CD4-positive, alpha-beta T cell treated with Interleukin-4 for 1 hour (primary cell): ENCODE results near the gene PPP1R26.
"Not testable (repeated sequence)": the region's sequence is repeated elsewhere in the genome, so short reads cannot be mapped to it uniquely, and the experiment has no call there.

ENCODE experiments used
- DNase-seq, 2 donors: peaks; one replicate each; pipeline ENCODE4 v3.0.0-alpha.2; 2020 to 2022

Gene PPP1R26

DNA sequence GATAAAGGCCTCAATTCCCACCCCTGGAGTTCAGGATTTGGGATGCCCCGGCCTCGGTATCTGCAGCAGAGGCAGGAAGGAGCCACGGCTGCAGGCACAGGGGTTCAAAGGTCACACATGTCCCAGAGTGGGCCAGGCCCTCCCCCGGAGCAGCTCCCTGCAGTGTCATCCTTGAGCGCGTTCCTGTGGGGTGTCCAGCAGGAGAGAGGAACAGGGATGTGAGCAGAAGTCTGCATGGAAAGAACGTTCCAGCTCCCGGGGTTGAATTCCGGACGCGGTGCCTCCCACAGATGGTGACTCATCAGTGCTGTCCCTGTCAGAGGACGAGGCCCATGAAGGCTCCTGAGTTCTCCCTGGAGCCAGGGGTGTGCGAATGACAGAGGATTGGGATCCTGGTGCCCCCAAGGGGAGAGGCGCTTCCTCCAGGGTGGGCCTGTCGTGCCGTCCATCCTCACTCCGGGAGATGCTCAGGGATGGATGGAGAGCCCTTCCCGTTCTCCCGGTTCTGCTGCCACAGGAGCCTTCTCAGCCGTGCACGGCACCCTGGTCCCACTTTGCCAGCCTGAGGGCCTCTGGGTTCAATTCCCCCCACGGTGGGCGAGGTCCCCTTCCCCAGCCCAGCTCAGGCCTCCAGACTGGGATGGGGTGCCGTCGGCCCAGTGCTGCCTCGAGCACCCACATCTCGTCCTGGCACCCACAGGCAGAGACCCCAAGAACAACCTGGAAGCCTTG is 44.7 kb downstream of the PPP1R26 start:
- no peak for DNase-seq

DNA sequence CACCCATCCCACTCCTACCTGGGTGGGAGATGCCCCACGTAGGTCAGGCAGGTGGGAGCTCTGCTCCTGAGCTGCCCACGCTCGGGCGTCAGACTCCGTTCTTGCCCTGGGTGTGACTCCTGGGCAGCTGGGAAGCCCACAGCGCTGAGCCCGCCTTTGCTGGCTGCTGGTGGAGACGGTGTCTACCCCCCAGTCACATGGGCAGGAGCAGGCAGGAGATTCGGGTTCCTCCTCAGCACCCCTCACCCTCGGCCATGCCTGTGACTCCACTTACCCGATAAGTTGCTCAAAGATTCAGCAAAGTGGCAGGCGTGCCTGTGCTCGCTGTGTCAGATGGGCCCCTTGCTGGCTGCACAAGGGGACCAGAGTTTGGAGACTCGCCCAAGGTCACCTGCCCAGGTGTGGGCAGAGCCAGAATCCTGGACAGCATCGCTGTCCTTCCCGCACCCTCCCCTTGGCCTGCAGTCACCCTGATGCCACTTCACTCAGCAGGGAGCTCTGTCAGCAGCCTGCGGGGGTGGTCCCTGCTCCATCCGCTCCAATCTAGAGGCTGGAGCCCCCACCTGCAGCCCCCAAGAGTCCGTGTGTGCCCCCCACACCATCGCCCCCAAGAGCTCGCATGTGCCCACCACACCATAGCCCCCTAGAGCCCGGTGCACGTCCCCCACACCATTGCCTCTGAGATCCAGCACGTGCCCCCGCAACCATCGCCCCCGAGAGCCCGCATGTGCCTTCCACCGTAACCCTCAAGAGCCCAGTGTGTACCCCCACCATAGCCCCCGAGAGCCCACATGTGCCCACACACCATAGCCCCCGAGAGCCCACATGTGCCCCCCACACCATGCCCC is 45.9 kb downstream of the PPP1R26 start:
- no peak for DNase-seq

DNA sequence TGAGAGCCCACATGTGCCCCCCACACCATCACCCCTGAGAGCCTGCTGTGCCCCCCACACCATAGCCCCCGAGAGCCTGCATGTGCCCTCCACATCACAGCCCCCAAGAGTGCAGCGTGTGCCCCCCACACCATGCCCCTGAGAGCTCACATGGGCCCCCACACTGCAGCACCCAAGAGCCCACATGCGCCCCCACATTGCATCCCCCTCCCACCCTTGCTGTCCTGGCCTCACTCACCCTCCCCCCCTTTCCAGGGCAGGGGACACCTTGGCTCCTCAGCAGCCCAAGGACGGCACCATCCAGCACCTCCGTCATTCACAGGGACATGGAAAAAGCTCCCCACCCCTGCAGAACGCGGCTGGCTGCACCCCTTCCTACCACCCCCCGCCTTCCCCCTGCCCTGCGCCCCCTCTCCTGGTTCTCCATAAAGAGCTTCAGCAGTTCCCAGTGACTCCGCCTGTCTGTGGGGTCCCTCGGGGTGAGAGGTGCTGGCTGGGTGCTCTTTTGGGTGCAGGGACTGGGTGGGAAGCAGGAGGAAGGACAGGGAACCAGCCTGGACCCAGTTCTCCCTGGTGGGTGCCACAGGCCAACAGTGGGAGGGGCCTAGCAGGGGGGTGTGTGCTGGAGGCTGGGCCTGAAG is 46.6 kb downstream of the PPP1R26 start:
- DNase-seq = no peak

DNA sequence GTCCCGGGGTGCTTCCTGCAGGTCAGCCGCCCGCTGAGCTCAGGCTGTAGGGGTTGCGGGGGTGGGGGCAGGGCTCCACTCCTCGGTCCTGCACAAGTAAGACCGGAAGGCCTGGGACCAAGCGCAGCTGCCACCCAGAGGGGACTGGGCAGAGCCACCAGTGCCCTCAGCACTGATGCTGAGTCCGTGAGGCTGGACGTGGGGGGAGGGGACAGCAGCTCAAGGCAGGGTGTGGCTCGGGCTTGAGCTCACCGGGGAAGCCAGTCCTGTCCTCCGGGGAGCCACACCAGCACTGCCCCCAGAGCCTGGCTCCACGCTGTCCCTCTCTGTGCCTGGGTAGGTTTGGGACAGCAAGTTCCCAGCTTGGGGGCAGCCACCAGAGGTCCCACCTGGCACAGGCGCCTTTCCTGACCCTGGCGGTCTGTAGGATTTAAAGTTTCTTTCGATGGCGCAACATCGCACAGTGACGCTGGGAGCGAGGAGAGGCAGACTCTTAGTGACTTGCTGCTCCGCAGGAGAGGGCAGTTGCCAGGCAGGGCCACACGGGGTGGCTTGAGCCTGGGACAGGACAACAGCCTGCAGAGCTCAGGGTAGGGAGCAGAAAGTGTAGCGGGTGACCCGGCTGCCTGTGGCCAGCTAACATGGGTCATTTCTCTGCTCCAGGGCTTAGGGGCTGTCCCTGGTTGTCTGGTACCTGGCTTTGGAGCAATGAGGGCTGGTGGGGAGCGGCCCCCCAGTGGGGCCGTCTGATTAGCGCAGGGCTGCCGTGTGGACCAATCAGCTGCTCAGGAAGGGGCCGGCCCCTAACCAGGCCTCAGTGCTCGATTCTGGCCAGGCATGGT is 47.4 kb downstream of the PPP1R26 start:
- DNase-seq = no peak

DNA sequence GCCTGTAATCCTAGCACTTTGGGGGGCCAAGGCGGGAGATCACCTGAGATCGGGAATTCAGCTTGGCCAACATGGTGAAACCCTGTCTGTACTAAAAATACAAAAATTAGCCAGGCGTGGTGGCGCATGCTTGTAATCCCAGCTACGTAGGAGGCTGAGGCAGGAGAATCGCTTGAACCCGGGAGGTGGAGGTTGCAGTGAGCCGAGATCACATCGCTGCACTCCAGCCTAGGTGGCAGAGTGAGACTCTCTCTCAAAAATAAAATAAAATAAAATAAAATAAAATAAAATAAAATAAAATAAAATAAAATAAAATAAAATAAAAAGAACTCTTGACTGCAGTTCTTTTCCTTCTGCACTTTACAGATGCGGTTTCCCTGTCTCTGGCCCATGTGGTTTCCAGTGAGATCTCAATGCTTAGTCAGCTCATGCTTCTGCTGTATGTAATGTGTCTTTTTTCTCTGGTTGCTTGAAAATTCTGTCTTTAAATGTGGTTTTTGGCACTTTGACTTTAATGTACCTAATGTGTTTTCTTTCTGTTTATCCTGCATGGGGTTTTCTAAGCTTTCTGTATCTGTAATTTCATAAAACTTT is 49.4 kb downstream of the PPP1R26 start:
- DNase-seq = not testable (repeated sequence)

DNA sequence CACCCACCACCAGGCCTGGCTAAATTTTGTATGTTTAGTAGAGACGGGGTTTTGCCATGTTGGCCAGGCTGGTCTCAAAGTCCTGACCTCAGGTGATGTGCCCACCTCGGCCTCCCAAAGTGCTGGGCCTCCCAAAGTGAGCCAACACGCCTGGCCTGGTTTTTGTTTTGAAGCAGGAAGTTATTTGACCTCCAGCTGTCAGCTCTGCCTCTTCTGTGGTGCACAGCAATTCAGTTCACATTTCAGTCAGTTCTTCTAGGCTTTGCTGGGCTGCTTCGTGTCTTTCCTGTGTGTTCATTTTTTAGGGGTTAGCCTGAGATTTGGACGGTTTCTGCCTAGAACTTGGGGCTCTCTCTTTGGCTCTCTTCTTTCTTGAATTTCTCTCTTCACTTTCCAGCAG is 50.6 kb downstream of the PPP1R26 start:
- no peak for DNase-seq

DNA sequence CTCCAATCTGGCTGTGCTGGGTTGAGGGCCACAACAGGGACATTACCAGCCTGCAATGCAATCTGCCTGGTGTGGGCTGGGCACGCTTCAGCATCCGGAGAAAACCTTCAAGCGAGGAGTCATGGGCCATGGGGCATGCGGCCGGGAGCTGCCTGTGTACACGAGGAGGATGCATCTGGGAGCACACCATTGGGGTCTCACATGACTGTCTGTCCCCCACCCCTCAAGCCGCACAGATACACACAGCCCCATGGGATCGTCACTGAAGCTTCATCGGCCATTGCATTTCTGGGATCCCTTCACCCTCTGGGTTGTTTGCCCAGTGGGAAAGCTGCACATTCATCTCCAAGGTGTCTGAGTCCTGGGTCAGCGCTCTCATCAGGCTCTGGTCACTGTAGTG is 51.5 kb downstream of the PPP1R26 start:
- DNase-seq = no peak

DNA sequence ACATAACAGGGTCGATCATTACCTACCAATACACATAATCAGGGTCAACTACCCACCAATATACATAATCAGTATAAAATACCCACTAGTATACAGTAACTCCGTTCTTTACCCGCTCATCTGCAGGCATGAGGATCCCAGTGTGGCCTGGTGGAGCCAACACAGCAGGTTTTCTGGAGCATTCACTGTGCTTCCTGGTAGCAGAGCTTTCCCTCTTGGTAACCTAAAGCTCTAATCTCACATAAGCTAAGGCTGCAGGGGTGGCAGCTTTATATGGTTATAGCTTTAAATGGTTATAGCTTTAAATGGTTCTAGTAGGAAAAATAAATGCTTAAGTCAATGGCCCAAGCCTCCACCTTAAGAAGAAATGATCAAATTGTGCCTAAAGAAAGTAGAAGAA is 53.5 kb downstream of the PPP1R26 start:
- DNase-seq = no peak

DNA sequence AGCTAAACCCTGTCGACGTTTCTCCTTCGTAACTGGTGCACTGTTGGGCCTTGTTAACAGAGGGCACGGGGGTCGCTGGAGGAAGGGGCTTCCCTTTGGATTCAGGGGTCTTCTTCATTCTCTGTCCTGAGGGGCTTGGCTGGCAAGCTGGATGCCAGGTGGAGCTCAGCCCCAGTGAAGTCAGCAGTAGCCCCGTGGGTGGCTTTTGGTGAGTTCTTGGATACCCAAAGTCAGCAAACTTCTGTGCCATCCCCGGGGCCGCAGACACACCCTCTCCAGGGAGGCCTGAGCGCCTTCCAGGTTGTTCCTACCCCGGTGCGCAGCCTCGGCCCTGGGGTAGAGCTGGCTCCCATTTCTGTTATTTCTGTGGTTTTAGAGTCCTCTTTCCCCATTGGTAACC is 54.1 kb downstream of the PPP1R26 start:
- no peak for DNase-seq

DNA sequence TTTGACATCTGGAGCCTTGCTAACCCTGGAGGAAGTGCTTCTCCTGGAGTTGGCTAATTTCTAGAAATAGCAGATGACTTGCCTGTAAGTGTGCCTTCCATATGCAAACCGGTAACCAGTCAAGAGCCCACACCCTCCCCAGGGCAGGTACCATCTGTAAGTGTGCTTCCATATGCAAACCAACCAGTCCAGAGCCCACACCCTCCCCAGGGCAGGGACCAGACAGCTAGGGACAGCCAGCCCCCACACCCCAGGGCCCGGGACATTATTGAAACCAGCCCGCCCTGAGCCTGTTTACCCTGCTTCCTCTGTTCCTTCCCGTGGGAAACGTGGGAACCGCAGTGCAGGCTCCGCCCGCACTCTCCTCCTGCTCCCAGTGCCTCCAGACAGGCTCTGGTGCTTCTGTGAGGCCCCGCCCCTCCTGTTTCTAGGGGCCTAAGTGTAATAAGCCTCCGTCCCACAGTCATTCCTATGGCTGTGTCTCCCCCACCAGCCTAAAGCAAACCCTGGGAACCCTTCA is 54.7 kb downstream of the PPP1R26 start:
- DNase-seq = not testable (repeated sequence)

DNA sequence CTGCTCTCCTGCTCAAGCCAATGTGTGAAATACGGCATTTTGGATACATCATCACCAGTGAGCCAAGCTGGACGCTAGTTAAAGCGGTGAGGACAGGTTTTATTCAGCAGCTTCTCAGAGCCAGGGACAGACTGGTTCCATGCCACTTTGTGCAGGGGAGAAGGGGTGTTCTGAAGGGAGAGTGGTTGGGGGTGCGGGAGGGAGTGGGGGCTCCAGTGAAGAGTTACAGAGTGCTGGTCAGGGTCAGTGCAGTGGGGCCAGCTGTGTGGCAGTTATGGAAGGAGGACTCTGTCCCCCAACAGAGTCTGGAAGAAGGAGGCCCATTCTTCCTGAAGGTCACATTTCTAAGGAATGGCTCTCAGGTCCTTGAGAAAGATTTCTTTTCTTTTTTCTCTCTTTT is 55.2 kb downstream of the PPP1R26 start:
- DNase-seq = not testable (repeated sequence)

DNA sequence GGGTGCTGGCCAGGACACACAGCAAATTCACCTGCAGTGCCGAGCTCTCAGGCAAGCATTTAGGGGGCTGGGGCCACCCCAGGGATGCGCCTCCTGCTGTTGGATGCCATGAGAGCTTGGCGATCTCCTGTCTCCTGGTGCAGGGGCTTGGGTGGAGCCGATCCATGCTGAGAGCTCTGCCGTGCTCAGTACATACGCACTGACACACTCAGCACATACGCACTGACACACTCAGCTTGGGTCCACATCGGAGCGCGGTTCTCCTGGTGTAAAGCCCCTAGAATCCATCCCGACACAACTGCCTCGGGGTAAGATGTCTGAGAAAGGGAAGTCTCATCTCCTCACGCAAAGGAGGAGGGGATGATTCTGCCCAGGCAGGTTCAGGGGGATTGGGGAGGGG is 56.0 kb downstream of the PPP1R26 start:
- DNase-seq = not testable (repeated sequence)

DNA sequence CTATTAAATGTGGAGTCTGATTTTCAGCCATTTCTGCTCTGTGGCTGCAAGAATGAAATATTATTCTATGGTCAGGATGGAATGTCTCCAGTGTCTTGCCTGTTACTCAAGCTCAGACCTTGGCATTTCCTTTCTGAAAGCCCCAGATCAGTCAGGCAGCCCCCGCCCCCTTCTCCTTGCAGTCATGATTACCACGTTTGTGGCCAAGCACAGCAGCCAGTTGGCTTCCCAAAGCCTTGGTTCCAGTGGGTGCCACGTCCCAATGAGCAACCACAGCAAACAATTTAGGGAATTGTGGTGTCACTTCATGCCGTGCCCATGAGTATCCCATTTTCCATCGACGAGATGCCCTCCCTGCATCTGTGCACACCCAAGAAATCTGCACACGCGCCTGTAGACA is 56.6 kb downstream of the PPP1R26 start:
- DNase-seq = no peak
